DOHH2 (cell line): ENCODE measurements around the gene MRPL43.

Source experiments
- EZH2phosphoT487 ChIP-seq: fragments of 200-600 bp; sonication (generic); IDR thresholded peaks from 2 replicates; pipeline ENCODE4 v1.6.1; 2017; ENCODE audit warnings: borderline replicate concordance, mild to moderate bottlenecking, antibody characterized with exemption, low read length, moderate library complexity, mixed read lengths
- TF ChIP-seq, protein P1 (sequence below): fragments of 200-600 bp; sonication (generic); IDR thresholded peaks from one replicate; pipeline ENCODE4 v1.5.1; 2014; ENCODE audit warnings: antibody characterized with exemption, mild to moderate bottlenecking, low read depth, low read length; ENCODE audit not compliant: poor library complexity, severe bottlenecking

DNA sequence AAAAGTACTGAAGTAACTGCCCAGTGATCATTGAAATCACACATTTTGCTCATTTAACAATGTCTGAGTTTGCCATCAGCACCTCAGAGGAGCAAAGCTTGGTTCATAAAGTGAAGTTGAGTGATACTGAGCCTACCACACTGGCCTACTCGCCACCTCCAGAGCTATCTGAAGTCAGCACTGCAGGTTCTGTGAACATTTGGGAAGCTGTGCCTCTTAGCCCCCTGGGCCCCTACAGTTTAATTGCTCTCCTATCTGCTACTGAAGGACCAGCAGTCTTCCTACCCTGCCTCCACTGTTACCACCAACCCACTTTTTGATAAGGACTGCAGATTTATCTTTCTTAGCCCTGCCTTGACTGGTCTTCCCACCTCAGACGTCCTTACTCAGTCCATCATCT is 20.0 kb downstream of the MRPL43 start:
- TF ChIP-seq, protein P1, sequence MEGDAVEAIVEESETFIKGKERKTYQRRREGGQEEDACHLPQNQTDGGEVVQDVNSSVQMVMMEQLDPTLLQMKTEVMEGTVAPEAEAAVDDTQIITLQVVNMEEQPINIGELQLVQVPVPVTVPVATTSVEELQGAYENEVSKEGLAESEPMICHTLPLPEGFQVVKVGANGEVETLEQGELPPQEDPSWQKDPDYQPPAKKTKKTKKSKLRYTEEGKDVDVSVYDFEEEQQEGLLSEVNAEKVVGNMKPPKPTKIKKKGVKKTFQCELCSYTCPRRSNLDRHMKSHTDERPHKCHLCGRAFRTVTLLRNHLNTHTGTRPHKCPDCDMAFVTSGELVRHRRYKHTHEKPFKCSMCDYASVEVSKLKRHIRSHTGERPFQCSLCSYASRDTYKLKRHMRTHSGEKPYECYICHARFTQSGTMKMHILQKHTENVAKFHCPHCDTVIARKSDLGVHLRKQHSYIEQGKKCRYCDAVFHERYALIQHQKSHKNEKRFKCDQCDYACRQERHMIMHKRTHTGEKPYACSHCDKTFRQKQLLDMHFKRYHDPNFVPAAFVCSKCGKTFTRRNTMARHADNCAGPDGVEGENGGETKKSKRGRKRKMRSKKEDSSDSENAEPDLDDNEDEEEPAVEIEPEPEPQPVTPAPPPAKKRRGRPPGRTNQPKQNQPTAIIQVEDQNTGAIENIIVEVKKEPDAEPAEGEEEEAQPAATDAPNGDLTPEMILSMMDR, result no peak
- TF ChIP-seq EZH2phosphoT487, result no peak
